SK-N-SH treated with all-trans-retinoic acid at 6 μM for 48 hours (cell line): ENCODE data around the gene C17orf75.
A peak's percentile ranks its signal among the peaks of the same experiment; 100 is the strongest.

ENCODE experiments used
- ATAC-seq: fragments of 200-7000 bp; cut with Tn5 transposase; 3 replicates; pipeline ENCODE4 v1.9.1; 2020; ENCODE audit warnings: mild to moderate bottlenecking, moderate library complexity
- ARNTL ChIP-seq: fragments of 450-650 bp; formaldehyde crosslinking; IDR thresholded peaks from 2 replicates; pipeline ENCODE4 v1.5.0; 2020; ENCODE audit warnings: low read depth, mild to moderate bottlenecking, moderate library complexity, borderline replicate concordance
- BACH2 ChIP-seq: fragments of 250-450 bp; sonication (Bioruptor Pico); IDR thresholded peaks from 2 replicates; pipeline ENCODE4 v1.9.0; 2021; ENCODE audit warnings: mild to moderate bottlenecking, borderline replicate concordance
- CSDC2 ChIP-seq: fragments of 250-450 bp; sonication (Bioruptor Pico); IDR thresholded peaks from 2 replicates; pipeline ENCODE4 v1.5.0; 2020; ENCODE audit warnings: mild to moderate bottlenecking, moderate library complexity
- ESRRG ChIP-seq: fragments of 250-450 bp; sonication (Bioruptor Pico); IDR thresholded peaks from 2 replicates; pipeline ENCODE4 v1.6.1; 2021; ENCODE audit warnings: mild to moderate bottlenecking
- GLIS3 ChIP-seq: fragments of 250-450 bp; sonication (Bioruptor Pico); IDR thresholded peaks from 2 replicates; pipeline ENCODE4 v1.5.0; 2020; ENCODE audit warnings: mild to moderate bottlenecking, moderate library complexity
- ISL1 ChIP-seq: fragments of 250-450 bp; sonication (Bioruptor Pico); IDR thresholded peaks from 2 replicates; pipeline ENCODE4 v2.1.2; 2022; ENCODE audit warnings: mild to moderate bottlenecking, moderate library complexity
- OSR1 ChIP-seq: fragments of 250-450 bp; sonication (Bioruptor Pico); IDR thresholded peaks from 2 replicates; pipeline ENCODE4 v1.8.0; 2022; ENCODE audit warnings: moderate library complexity, mild to moderate bottlenecking, inconsistent platforms
- PATZ1 ChIP-seq: fragments of 250-450 bp; sonication (Bioruptor Pico); IDR thresholded peaks from 2 replicates; pipeline ENCODE4 v1.8.0; 2020; ENCODE audit warnings: mild to moderate bottlenecking, moderate library complexity, borderline replicate concordance
- POU6F1 ChIP-seq: fragments of 250-450 bp; sonication (Bioruptor Pico); IDR thresholded peaks from 2 replicates; pipeline ENCODE4 v1.8.0; 2021; ENCODE audit warnings: low read depth, mild to moderate bottlenecking, moderate library complexity, borderline replicate concordance
- SNAI2 ChIP-seq: fragments of 250-450 bp; sonication (Bioruptor Pico); IDR thresholded peaks from 2 replicates; pipeline ENCODE4 v1.5.0; 2020; ENCODE audit warnings: mild to moderate bottlenecking, moderate library complexity
- TOX ChIP-seq: fragments of 250-450 bp; sonication (Bioruptor Pico); IDR thresholded peaks from 2 replicates; pipeline ENCODE4 v1.8.0; 2021; ENCODE audit warnings: mild to moderate bottlenecking, moderate library complexity, borderline replicate concordance
- TSHZ2 ChIP-seq: fragments of 250-450 bp; sonication (Bioruptor Pico); IDR thresholded peaks from 2 replicates; pipeline ENCODE4 v1.5.0; 2020; ENCODE audit warnings: mild to moderate bottlenecking, moderate library complexity
- ZC3H10 ChIP-seq: fragments of 250-450 bp; sonication (Bioruptor Pico); IDR thresholded peaks from 2 replicates; pipeline ENCODE4 v1.5.1; 2021; ENCODE audit warnings: mild to moderate bottlenecking, moderate library complexity
- ZFP3 ChIP-seq: fragments of 250-450 bp; sonication (Bioruptor Pico); IDR thresholded peaks from 2 replicates; pipeline ENCODE4 v1.5.0; 2020; ENCODE audit warnings: mild to moderate bottlenecking, moderate library complexity
- ZFP30 ChIP-seq: fragments of 450-650 bp; formaldehyde crosslinking; IDR thresholded peaks from 2 replicates; pipeline ENCODE4 v1.5.0; 2022; ENCODE audit warnings: mild to moderate bottlenecking, moderate library complexity
- ZNF565 ChIP-seq: fragments of 450-650 bp; formaldehyde crosslinking; conservative IDR thresholded peaks from 2 replicates; pipeline ENCODE4 v1.5.0; 2020; ENCODE audit warnings: low read depth, mild to moderate bottlenecking, moderate library complexity
- ZNF70 ChIP-seq: fragments of 450-650 bp; formaldehyde crosslinking; IDR thresholded peaks from 2 replicates; pipeline ENCODE4 v1.5.0; 2020; ENCODE audit warnings: mild to moderate bottlenecking, moderate library complexity
- ZNF8 ChIP-seq: fragments of 450-650 bp; formaldehyde crosslinking; IDR thresholded peaks from 2 replicates; pipeline ENCODE4 v1.5.0; 2020; ENCODE audit warnings: mild to moderate bottlenecking, moderate library complexity
- TF ChIP-seq, protein P1 (sequence below): fragments of 250-450 bp; sonication (Bioruptor Pico); IDR thresholded peaks from 2 replicates; pipeline ENCODE4 v1.5.1; 2020; ENCODE audit warnings: low read depth, mild to moderate bottlenecking, moderate library complexity
- TF ChIP-seq, protein P2 (sequence below): fragments of 250-450 bp; sonication (Bioruptor Pico); IDR thresholded peaks from 2 replicates; pipeline ENCODE4 v1.5.1; 2021; ENCODE audit warnings: mild to moderate bottlenecking, moderate library complexity

Gene C17orf75

GRCh38 chr17:32342603-32343325, 791 bp upstream of the C17orf75 start:
- no peak for ATAC-seq
- TF ChIP-seq, protein P1, sequence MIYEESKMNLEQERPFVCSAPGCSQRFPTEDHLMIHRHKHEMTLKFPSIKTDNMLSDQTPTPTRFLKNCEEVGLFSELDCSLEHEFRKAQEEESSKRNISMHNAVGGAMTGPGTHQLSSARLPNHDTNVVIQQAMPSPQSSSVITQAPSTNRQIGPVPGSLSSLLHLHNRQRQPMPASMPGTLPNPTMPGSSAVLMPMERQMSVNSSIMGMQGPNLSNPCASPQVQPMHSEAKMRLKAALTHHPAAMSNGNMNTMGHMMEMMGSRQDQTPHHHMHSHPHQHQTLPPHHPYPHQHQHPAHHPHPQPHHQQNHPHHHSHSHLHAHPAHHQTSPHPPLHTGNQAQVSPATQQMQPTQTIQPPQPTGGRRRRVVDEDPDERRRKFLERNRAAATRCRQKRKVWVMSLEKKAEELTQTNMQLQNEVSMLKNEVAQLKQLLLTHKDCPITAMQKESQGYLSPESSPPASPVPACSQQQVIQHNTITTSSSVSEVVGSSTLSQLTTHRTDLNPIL (CRISPR knock-in tag), result no peak
- TF ChIP-seq OSR1 (CRISPR knock-in tag) (no peak), TSHZ2 (CRISPR knock-in tag) (no peak), ISL1 (CRISPR knock-in tag) (no peak), GLIS3 (CRISPR knock-in tag) (no peak), TOX (no peak), ZNF8 (CRISPR knock-in tag) (no peak), ARNTL (CRISPR knock-in tag) (no peak), ZNF70 (CRISPR knock-in tag) (no peak), ZNF565 (CRISPR knock-in tag) (no peak), CSDC2 (CRISPR knock-in tag) (no peak), ZFP3 (no peak), POU6F1 (CRISPR knock-in tag) (no peak), ESRRG (CRISPR knock-in tag) (no peak), SNAI2 (no peak), BACH2 (CRISPR knock-in tag) (no peak), ZC3H10 (CRISPR knock-in tag) (no peak), ZFP30 (CRISPR knock-in tag) (no peak)
- TF ChIP-seq, protein P2, sequence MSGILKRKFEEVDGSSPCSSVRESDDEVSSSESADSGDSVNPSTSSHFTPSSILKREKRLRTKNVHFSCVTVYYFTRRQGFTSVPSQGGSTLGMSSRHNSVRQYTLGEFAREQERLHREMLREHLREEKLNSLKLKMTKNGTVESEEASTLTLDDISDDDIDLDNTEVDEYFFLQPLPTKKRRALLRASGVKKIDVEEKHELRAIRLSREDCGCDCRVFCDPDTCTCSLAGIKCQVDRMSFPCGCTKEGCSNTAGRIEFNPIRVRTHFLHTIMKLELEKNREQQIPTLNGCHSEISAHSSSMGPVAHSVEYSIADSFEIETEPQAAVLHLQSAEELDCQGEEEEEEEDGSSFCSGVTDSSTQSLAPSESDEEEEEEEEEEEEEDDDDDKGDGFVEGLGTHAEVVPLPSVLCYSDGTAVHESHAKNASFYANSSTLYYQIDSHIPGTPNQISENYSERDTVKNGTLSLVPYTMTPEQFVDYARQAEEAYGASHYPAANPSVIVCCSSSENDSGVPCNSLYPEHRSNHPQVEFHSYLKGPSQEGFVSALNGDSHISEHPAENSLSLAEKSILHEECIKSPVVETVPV (CRISPR knock-in tag), result no peak
- TF ChIP-seq, all 23 proteins: peak for 0

- peak; percentile 31; the same call in 2 of the 3 replicates for ATAC-seq
- no peak for TF ChIP-seq SNAI2
- no peak for TF ChIP-seq ZNF565 (CRISPR knock-in tag)
- no peak for TF ChIP-seq POU6F1 (CRISPR knock-in tag)
- TF ChIP-seq PATZ1 (CRISPR knock-in tag), result no peak
- no peak for TF ChIP-seq ZNF8 (CRISPR knock-in tag)
- TF ChIP-seq, all 23 proteins: peak for 0
Observed at GRCh38 chr17:32341141-32341856, 674 bp downstream of the C17orf75 start.
